ENCODE results near the gene ST6GALNAC2.

- TF ChIP-seq CTCF (IDR thresholded peaks at IDR 0.05), result no peak
- no peak for TF ChIP-seq POLR2A (IDR thresholded peaks at IDR 0.05)
Observed at GRCh38 chr17:76570457-76570856, 15.2 kb downstream of the ST6GALNAC2 start.
